ENCODE measurements around the gene TRAF1. TPM values are rescaled to one million over a fixed set of nuclear protein-coding genes. Genes with fewer than 3 reads are reported as not detected.

TRAF1 gene
- total RNA-seq, 3 donors from 2014 or later, result 4.9 to 8.6 (median 7.3) TPM

- DNase-seq (ENCODE audit: low spot score in 2 of 2), result no peak
- Histone ChIP-seq H3K9me3 (no peaks in the 10 kb centered on the region), H3K4me3 (peak overlapping the region; percentile 26 to 49 (median 36)), H3K36me3 (no peaks in the 10 kb centered on the region), H3K4me1 (no peaks in the 10 kb centered on the region), H3K27me3 (no peaks in the 10 kb centered on the region), H3K27ac (peak overlapping the region; percentile 7 to 27)
- no peak for TF ChIP-seq CTCF (IDR thresholded peaks at IDR 0.05)
- no peak for TF ChIP-seq POLR2A (IDR thresholded peaks at IDR 0.05)
- no peak for TF ChIP-seq POLR2AphosphoS5 (IDR thresholded peaks at IDR 0.05)
- intact Hi-C loops (cut with DNase I; ENCODE audit: low total_unique reads), result no loop called here
These were observed 32.1 kb downstream of the TRAF1 start for GRCh38 chr9:120894321-120895148.

- intact Hi-C loops (cut with DNase I; ENCODE audit: low total_unique reads), result no loop called here
- peak overlapping the region in 1 of 3 donors; percentile 36 for H3K4me3 ChIP-seq
- TF ChIP-seq CTCF (IDR thresholded peaks at IDR 0.05) (no peak), POLR2AphosphoS5 (IDR thresholded peaks at IDR 0.05) (no peak), POLR2A (IDR thresholded peaks at IDR 0.05) (no peak)
- H3K4me1 ChIP-seq, result no peaks in the 10 kb centered on the region
- H3K36me3 ChIP-seq, result no peaks in the 10 kb centered on the region
- peak overlapping the region; percentile 7 to 27 for H3K27ac ChIP-seq
- no peak for DNase-seq (ENCODE audit: low spot score in 2 of 2)
- H3K27me3 ChIP-seq, result no peaks in the 10 kb centered on the region
- no peaks in the 10 kb centered on the region for H3K9me3 ChIP-seq
These were observed 32.8 kb downstream of the TRAF1 start for GRCh38 chr9:120893611-120894307.

DNA sequence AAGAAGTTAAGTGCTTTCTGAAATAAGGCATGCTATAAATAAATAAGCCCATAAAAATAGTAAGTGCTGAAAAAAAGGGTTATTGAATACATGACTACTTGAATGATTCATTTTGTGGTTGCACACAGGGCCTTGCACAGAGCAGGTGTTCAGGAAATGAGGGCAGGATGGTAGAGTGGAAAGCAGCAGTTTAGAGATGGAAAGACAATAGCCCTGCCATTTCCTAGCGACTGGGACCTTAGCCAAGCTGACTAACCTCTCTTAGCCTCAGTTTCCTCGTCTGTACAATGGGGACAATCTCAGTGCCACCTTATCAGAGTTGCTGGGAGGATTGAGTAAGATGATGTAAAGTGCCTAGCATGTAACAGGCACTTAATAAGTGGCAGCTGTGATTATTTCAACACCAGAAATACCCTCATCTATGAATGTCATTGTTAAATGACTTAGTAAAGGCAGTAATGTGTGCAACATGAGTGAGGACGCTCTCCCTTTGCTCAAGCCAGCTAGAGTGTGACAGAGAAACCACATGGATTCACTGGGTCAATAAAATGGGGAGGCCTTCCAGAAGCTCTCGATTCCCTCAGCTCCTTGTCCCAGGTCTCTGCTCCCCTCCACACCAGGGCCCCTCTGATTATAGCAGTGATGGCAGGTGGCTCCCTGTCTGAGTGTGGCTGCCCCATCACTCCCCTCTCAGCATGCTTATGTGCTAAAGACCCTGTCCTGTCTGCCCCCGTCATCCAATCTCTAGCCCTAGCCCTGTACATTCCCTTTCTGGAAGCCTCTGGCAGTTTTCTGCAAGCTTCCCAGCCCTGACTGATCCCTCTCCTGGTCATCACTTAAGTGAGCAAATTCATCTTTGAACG, 33.6 kb downstream of the TRAF1 start:
- H3K9me3 ChIP-seq, result no peaks in the 10 kb centered on the region
- peak overlapping the region; percentile 38 to 40 for H3K27ac ChIP-seq
- no peak for DNase-seq (ENCODE audit: low spot score in 2 of 2)
- no peaks in the 10 kb centered on the region for H3K36me3 ChIP-seq
- TF ChIP-seq CTCF (IDR thresholded peaks at IDR 0.05) (no peak), POLR2AphosphoS5 (IDR thresholded peaks at IDR 0.05) (no peak)
- no peaks in the 10 kb centered on the region for H3K4me1 ChIP-seq
- intact Hi-C loops (cut with DNase I; ENCODE audit: low total_unique reads), result no loop called here
- H3K27me3 ChIP-seq, result no peaks in the 10 kb centered on the region
- no peak overlapping the region for H3K4me3 ChIP-seq

DNA sequence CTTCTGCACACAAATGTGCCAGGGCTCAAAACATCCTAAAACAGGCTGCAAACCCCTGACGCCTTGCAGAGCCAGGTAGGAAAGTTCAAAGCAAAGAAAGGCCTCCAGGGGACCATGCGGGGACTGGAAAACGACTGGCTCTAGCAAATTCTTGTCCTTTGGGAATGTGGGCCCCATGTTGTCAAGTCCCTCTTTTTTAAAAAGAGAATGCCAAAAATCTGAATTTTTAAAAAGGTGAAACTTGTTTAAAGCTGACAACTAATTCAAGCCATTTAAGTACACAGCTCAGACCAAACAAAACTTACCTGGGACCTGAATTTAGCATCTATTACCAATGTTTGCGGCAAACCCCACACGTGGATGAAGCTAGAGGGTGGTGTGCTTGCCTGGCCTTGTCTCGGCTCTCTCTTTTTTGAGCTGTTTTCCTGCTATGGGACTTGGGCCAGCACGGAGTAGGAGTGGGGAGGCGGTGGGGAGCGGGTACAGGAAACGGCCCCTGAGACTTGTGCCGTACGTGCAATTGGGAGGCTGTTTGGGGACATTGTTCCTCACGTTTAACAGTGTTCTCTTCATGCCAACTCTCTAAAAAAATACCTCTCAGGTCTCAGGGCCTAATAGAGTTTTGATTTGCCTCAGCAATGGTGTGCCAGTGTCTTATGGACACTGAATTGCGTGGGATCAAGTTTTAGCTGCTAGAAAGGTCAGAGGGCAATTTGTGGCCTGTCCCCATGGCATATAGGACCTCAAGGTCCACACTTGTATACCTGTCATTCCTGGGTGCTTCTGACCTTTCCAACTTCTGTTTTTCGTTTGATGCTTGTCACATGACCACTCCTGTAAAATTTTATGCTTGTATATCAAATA, 34.5 kb downstream of the TRAF1 start:
- H3K36me3 ChIP-seq, result no peaks in the 10 kb centered on the region
- H3K4me1 ChIP-seq, result no peaks in the 10 kb centered on the region
- H3K9me3 ChIP-seq, result no peaks in the 10 kb centered on the region
- H3K27ac ChIP-seq, result peak overlapping the region; percentile 40 to 43
- no peaks in the 10 kb centered on the region for H3K27me3 ChIP-seq
- intact Hi-C loops (cut with DNase I; ENCODE audit: low total_unique reads), result no loop called here
- DNase-seq (ENCODE audit: low spot score in 2 of 2), result no peak
- no peak for TF ChIP-seq POLR2AphosphoS5 (IDR thresholded peaks at IDR 0.05)
- TF ChIP-seq POLR2A (IDR thresholded peaks at IDR 0.05), result no peak
- no peak for TF ChIP-seq CTCF (IDR thresholded peaks at IDR 0.05)
- H3K4me3 ChIP-seq, result no peak overlapping the region

All from breast epithelium (tissue), 4 donors.